Activated T-cell treated with anti-CD3 and anti-CD28 coated beads, Interleukin-2, amount 50 U/mL, for 24 hours (primary cell): Measurements from ENCODE around the gene OR9Q1.
"Not testable (repeated sequence)": the region's sequence is repeated elsewhere in the genome, so short reads cannot be mapped to it uniquely, and the experiment has no call there.

Experiments
- DNase-seq: peaks from one replicate; pipeline ENCODE4 v3.0.0-alpha.2; 2020
- H3K27ac Mint-ChIP-seq: 2 replicates; pipeline ENCODE4 v1.8.0; 2020; ENCODE audit warnings: mild to moderate bottlenecking, mixed read lengths
- H3K27me3 Mint-ChIP-seq: 2 replicates; pipeline ENCODE4 v1.8.0; 2020; ENCODE audit warnings: mixed read lengths
- H3K36me3 Mint-ChIP-seq: 2 replicates; pipeline ENCODE4 v1.8.0; 2020; ENCODE audit warnings: low read depth, mixed read lengths
- H3K4me1 Mint-ChIP-seq: 2 replicates; pipeline ENCODE4 v1.8.0; 2020; ENCODE audit warnings: low read depth, mixed read lengths
- H3K4me3 Mint-ChIP-seq: 2 replicates; pipeline ENCODE4 v1.8.0; 2020; ENCODE audit warnings: mild to moderate bottlenecking, moderate library complexity, mixed read lengths
- H3K9me3 Mint-ChIP-seq: 2 replicates; pipeline ENCODE4 v1.8.0; 2020; ENCODE audit warnings: mixed read lengths

Gene OR9Q1

GRCh38 chr11:58023435-58023931 lies at the start of gene OR9Q1:
Gene OR9Q1, plus strand, starts transcription at chr11:58023881. Its CDS starts 155,564 bp downstream, at chr11:58179445.
- no peaks in the 10 kb centered on the region for H3K9me3 Mint-ChIP-seq
- H3K27me3 Mint-ChIP-seq: peaks cover 9% of the 10 kb centered on the region
- DNase-seq: no peak
- H3K4me1 Mint-ChIP-seq: no peaks in the 10 kb centered on the region
- H3K36me3 Mint-ChIP-seq: no peaks in the 10 kb centered on the region
- no peak within 1 kb of the TSS for H3K27ac Mint-ChIP-seq
- H3K4me3 Mint-ChIP-seq: no peak within 1 kb of the TSS

GRCh38 chr11:57974132-57974531 lies 49.5 kb upstream of the OR9Q1 start:
- Mint-ChIP-seq H3K27ac (no peak overlapping the region), H3K36me3 (no peaks in the 10 kb centered on the region), H3K9me3 (peaks cover 2% of the 10 kb centered on the region), H3K4me3 (no peak overlapping the region), H3K27me3 (peaks cover 27% of the 10 kb centered on the region), H3K4me1 (no peaks in the 10 kb centered on the region)
- DNase-seq: no peak

- Mint-ChIP-seq H3K4me3 (no peak overlapping the region), H3K4me1 (no peaks in the 10 kb centered on the region), H3K36me3 (no peaks in the 10 kb centered on the region), H3K9me3 (peaks cover 2% of the 10 kb centered on the region), H3K27ac (no peak overlapping the region), H3K27me3 (peaks cover 26% of the 10 kb centered on the region)
- DNase-seq: no peak
These were observed 48.7 kb upstream of the OR9Q1 start for GRCh38 chr11:57974848-57975601.

GRCh38 chr11:57977709-57978108 lies 46.0 kb upstream of the OR9Q1 start:
- no peaks in the 10 kb centered on the region for H3K9me3 Mint-ChIP-seq
- no peak overlapping the region for H3K4me3 Mint-ChIP-seq
- no peak for DNase-seq
- H3K27me3 Mint-ChIP-seq: peaks cover 9% of the 10 kb centered on the region
- no peak overlapping the region for H3K27ac Mint-ChIP-seq
- no peaks in the 10 kb centered on the region for H3K4me1 Mint-ChIP-seq
- no peaks in the 10 kb centered on the region for H3K36me3 Mint-ChIP-seq

GRCh38 chr11:57978686-57979531 lies 44.8 kb upstream of the OR9Q1 start:
- H3K4me1 Mint-ChIP-seq: no peaks in the 10 kb centered on the region
- H3K4me3 Mint-ChIP-seq: no peak overlapping the region
- H3K27ac Mint-ChIP-seq: no peak overlapping the region
- peaks cover 3% of the 10 kb centered on the region for H3K27me3 Mint-ChIP-seq
- H3K9me3 Mint-ChIP-seq: no peaks in the 10 kb centered on the region
- H3K36me3 Mint-ChIP-seq: no peaks in the 10 kb centered on the region
- no peak for DNase-seq

GRCh38 chr11:57979532-57980079 lies 44.1 kb upstream of the OR9Q1 start:
- no peak for DNase-seq
- H3K36me3 Mint-ChIP-seq: no peaks in the 10 kb centered on the region
- peaks cover 3% of the 10 kb centered on the region for H3K27me3 Mint-ChIP-seq
- H3K9me3 Mint-ChIP-seq: no peaks in the 10 kb centered on the region
- no peak overlapping the region for H3K4me3 Mint-ChIP-seq
- H3K4me1 Mint-ChIP-seq: no peaks in the 10 kb centered on the region
- H3K27ac Mint-ChIP-seq: no peak overlapping the region

GRCh38 chr11:57980201-57980600 lies 43.5 kb upstream of the OR9Q1 start:
- Mint-ChIP-seq H3K36me3 (no peaks in the 10 kb centered on the region), H3K4me3 (no peak overlapping the region), H3K4me1 (no peaks in the 10 kb centered on the region), H3K27ac (no peak overlapping the region), H3K27me3 (peaks cover 3% of the 10 kb centered on the region), H3K9me3 (no peaks in the 10 kb centered on the region)
- DNase-seq: no peak

- no peak overlapping the region for H3K4me3 Mint-ChIP-seq
- no peaks in the 10 kb centered on the region for H3K9me3 Mint-ChIP-seq
- no peaks in the 10 kb centered on the region for H3K27me3 Mint-ChIP-seq
- no peak for DNase-seq
- H3K4me1 Mint-ChIP-seq: no peaks in the 10 kb centered on the region
- no peak overlapping the region for H3K27ac Mint-ChIP-seq
- H3K36me3 Mint-ChIP-seq: no peaks in the 10 kb centered on the region
These were observed 42.1 kb upstream of the OR9Q1 start for GRCh38 chr11:57981536-57981935.

- no peak for DNase-seq
- Mint-ChIP-seq H3K9me3 (peaks cover 3% of the 10 kb centered on the region), H3K4me3 (no peak overlapping the region), H3K27me3 (no peaks in the 10 kb centered on the region), H3K27ac (no peak overlapping the region), H3K4me1 (no peaks in the 10 kb centered on the region), H3K36me3 (no peaks in the 10 kb centered on the region)
These were observed 40.9 kb upstream of the OR9Q1 start for GRCh38 chr11:57982776-57983175.

GRCh38 chr11:57983191-57983590 lies 40.5 kb upstream of the OR9Q1 start:
- H3K27me3 Mint-ChIP-seq: no peaks in the 10 kb centered on the region
- peaks cover 6% of the 10 kb centered on the region for H3K9me3 Mint-ChIP-seq
- no peak overlapping the region for H3K4me3 Mint-ChIP-seq
- no peak overlapping the region for H3K27ac Mint-ChIP-seq
- no peaks in the 10 kb centered on the region for H3K4me1 Mint-ChIP-seq
- H3K36me3 Mint-ChIP-seq: no peaks in the 10 kb centered on the region
- DNase-seq: no peak

- H3K36me3 Mint-ChIP-seq, H3K4me3 Mint-ChIP-seq, DNase-seq, H3K4me1 Mint-ChIP-seq, H3K27ac Mint-ChIP-seq, H3K9me3 Mint-ChIP-seq: not testable (repeated sequence)
- H3K27me3 Mint-ChIP-seq: peaks cover 39% of the 10 kb centered on the region
These were observed 24.2 kb upstream of the OR9Q1 start for GRCh38 chr11:57999523-57999922.

- not testable (repeated sequence) for DNase-seq, H3K4me1 Mint-ChIP-seq, H3K36me3 Mint-ChIP-seq, H3K27ac Mint-ChIP-seq, H3K4me3 Mint-ChIP-seq, H3K9me3 Mint-ChIP-seq
- peaks cover 42% of the 10 kb centered on the region for H3K27me3 Mint-ChIP-seq
These were observed 23.7 kb upstream of the OR9Q1 start for GRCh38 chr11:58000021-58000420.

- Mint-ChIP-seq H3K27me3 (peaks cover 47% of the 10 kb centered on the region), H3K4me1 (peaks cover 4% of the 10 kb centered on the region), H3K9me3 (no peaks in the 10 kb centered on the region), H3K36me3 (no peaks in the 10 kb centered on the region), H3K27ac (no peak overlapping the region), H3K4me3 (no peak overlapping the region)
- DNase-seq: no peak
These were observed 23.0 kb upstream of the OR9Q1 start for GRCh38 chr11:58000699-58001098.

GRCh38 chr11:58003036-58003435 lies 20.6 kb upstream of the OR9Q1 start:
- Mint-ChIP-seq H3K27me3 (peaks cover 47% of the 10 kb centered on the region), H3K4me1 (peaks cover 4% of the 10 kb centered on the region)
- DNase-seq: no peak

GRCh38 chr11:58003591-58003990 lies 20.1 kb upstream of the OR9Q1 start:
- Mint-ChIP-seq H3K4me3 (no peak overlapping the region), H3K27me3 (peaks cover 47% of the 10 kb centered on the region), H3K36me3 (no peaks in the 10 kb centered on the region), H3K9me3 (no peaks in the 10 kb centered on the region), H3K4me1 (peaks cover 4% of the 10 kb centered on the region), H3K27ac (no peak overlapping the region)
- no peak for DNase-seq

More at GRCh38 chr11:58003036-58003435, 20.6 kb upstream of the OR9Q1 start:
- Mint-ChIP-seq H3K4me3 (no peak overlapping the region), H3K36me3 (no peaks in the 10 kb centered on the region), H3K9me3 (no peaks in the 10 kb centered on the region), H3K27ac (no peak overlapping the region)
